Placental epithelial cell (primary cell): ENCODE measurements around the gene GIT1. TPM values are rescaled to one million over a fixed set of nuclear protein-coding genes. Genes with fewer than 3 reads are reported as not detected.

Experiments used
- total RNA-seq: library from RNA; depleted of rRNA; stranded (reverse); fragments of >200 nt; gene quantifications from 2 replicates; pipeline ENCODE4 v1.2.3, GENCODE V29; 2012

GIT1 gene, protein sequence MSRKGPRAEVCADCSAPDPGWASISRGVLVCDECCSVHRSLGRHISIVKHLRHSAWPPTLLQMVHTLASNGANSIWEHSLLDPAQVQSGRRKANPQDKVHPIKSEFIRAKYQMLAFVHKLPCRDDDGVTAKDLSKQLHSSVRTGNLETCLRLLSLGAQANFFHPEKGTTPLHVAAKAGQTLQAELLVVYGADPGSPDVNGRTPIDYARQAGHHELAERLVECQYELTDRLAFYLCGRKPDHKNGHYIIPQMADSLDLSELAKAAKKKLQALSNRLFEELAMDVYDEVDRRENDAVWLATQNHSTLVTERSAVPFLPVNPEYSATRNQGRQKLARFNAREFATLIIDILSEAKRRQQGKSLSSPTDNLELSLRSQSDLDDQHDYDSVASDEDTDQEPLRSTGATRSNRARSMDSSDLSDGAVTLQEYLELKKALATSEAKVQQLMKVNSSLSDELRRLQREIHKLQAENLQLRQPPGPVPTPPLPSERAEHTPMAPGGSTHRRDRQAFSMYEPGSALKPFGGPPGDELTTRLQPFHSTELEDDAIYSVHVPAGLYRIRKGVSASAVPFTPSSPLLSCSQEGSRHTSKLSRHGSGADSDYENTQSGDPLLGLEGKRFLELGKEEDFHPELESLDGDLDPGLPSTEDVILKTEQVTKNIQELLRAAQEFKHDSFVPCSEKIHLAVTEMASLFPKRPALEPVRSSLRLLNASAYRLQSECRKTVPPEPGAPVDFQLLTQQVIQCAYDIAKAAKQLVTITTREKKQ
- 27.7 and 35.7 TPM in 2 replicates for total RNA-seq

DNA sequence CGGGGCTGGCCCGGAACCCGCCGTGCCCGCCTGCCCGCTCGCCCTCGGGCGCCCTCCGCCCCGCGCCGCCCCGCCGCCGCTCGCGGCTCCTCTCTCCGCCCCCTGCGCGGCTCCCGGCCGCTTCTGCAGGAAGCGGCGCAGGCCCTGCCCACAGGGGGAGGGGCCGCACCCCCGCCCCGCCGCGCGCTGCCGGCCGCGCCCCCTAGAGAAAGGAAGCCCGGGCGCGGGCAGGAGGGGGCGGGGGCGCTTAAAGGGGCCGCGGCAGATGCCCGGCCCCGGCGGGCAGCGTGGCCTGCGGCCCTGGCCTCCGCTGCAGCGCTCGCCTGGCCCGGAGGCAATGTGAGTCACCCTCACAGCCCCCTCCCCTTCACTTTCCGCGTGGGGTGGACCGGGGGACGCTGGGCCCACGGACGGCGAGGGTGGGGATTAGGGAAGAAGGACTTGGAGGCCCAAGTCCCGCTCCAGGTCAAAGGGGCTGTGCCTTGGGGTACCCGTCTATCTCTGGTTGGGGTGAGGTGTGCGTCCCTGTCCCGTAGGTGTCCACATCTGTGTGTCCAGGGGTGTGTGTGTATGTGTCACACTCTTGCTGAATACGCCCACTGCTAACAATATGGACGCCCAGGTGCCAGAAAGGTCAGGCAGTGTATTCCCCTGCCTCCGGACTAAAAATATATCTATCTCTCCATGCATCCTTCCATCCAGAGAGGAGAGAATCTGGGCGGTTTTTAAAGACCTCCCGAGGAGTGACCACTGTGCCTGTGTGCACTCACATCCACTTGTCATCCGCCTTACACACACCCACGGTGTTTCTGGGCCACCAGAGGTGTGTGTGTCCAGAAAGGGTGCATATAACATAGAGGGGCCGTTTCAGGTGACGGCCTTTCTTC, at the start of gene GIT1:
TSS of gene GIT1 (minus strand) at position 125 of the 887 bp plus-strand sequence. CDS start 270 bp downstream, outside the sequence.

DNA sequence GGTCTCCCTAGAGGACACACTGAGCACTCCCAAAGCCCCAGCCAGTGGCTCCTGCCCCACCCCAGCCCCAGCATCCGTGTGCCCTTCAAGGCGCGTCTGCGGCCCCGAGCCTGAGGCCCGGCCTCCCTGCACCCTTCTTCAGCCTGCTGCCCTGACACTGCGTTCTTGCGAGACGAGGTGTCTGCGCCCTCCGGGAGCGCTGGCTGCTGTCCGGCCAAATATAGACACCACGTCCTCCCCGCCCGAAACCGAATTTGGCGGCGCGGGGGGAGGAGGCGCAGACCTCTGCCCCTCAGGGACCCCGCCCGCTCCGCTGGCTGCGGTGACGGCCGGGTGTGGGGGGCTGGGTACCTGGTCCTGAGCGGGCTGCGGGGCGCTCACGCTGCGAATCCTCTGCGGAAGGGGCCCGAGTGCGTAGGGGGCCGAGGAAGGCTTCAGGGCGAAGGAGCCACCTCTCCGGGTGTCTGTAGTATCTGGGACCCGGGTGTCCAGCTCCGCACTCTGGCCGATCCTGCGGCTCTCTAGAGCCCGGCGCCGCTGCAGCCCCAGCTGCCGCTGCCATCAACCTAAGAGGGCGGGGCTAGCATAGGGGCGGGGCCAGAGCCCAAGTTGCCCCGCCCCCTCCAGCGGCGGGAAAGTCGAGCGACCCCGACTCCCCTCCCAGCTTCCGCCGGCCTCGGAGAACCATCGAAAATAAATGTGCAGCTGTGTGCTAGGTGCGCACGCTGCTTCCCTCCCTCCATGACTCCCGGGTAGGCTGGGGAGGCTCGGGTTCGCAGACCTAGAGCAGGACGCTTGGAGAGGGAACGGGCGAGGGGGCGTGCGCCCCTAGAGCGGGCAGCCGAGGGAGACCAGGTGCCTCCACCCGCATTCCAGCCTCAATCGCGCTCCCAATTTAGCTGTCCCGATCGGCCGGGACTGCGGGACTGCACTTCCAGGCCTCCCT, 33.2 kb upstream of the GIT1 start, which contains the start of gene CORO6:
TSS of gene CORO6 (minus strand) at position 576 of the 946 bp plus-strand sequence. CDS start 1,491 bp downstream, outside the sequence.

DNA sequence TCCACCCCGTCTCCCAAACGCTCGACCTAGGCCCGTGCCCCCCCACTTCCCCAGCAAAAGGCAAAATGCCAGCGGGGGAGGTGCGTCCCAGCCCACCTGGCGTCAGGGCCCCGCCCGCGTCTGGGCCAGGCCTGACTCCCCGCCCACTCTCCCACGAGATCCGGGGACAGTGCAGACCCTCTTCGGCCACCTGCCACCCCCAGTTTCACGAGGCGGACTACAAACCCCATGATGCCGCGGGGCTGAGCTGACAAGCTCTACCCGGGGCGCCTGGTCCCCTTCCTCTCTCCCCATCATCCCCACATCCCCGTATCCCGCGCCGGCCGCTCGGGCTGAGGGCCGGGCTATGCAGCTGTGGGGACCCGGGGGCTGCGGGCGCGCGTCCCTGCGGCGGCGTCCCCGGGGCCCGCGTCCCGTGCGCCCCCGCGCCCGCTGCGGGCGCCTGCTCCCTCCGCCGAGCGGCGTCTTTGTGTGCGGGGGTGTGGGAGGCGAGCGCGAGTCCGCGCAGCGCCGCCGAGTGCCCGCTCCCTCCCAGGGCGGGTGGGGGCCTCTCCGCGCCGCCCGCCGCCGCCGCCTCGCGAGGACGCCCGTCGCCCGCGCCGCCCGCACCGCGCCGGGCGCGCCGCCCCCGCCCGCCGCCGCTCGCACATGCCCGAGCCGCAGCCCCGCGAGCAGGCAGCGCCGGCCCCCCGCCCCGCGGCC, 3.6 kb upstream of the GIT1 start, which contains the start of gene ANKRD13B:
TSS of gene ANKRD13B (plus strand) at position 283 of the 702 bp plus-strand sequence. CDS start 490 bp downstream, outside the sequence.

DNA sequence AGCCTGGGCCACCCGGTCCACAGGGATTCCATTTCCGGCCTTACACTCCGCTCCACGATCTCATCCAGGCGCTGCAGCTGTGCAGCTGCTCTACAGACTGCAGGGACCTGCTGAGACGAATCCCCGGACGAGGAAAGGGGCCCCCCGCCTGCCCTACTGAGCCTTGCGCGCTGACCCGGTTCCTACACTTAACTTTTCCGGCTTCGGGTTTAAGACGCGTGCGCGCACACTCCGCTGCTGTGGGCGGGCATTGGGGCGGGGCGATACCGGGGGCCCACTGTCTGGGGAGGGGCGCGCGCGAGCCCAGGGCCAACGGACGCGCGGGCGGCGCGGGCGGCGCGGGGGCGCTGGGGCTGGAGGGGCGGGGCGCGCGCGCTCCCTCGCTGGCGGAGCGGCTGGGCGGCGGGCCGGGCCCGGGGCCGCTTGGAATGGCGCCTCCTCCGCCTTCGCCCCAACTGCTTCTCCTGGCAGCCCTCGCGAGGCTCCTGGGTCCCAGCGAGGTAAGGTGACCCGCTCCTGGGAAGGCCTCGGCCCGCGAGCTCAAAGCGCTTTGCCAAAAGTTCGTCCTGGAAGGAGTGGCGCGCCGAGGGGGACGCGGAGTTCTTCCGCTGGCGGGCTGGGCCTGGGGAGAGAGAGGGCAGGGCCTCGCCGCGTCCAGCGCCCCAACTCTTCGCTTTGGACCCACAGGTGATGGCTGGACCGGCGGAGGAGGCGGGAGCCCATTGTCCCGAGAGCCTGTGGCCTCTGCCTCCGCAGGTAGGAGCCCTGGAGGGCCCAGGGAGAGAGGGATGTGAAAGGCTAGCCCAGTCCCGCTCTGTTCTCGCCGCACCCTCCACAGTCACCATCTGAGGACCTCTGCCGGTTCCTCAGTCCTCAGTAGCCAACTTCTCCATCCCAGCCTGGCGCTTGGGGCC, 20.9 kb downstream of the GIT1 start, which contains the start of gene TP53I13:
TSS of gene TP53I13 (plus strand) at position 371 of the 914 bp plus-strand sequence. CDS start at position 429, 58 bp downstream.

DNA sequence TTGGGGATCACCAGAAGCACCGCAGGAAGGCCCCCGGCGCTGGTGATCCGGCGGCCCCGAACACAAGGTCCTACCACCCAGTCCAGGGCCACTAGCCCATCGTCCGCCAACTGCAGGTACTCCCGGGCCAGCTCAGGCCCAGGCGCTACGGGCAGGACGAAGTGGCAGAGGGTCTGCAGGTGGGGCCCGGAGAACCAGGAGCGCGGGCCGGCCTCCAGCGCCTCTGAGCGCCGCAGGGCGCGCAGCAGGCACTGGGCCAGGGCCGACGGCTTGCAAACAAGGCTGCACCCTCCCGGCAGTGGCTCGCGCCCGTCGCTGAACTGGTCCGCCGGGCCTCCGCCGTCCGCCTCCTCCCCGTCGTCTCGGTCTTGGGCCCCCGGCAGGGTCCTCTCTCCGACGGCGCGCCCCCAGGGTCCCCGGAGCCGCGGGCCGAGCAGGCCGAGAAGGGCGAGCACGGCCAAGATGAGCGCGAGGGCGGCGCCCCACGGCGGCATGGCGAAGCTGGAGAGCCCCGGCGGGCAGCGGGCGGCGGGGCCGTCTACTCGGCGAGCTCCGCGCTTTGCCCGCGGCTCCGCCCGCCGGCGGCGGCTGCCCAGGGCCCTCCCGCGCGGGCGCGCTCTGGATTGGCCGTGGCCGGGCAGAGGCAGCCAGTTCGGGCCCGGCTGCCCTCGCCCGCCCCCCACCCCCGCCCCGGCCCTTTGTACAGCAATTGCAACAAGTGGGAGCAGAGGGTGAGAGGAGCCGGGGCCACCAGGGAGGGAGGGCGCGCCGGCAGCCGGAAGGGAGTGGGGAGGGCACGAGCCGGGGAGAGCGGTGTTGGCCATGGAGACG, 22.8 kb downstream of the GIT1 start, which contains the start of gene ABHD15:
TSS of gene ABHD15 (minus strand) at position 565 of the 831 bp plus-strand sequence. CDS start at position 494, 71 bp downstream.

Other genes with a start within 250 kb of the GIT1 start
- gene TAOK1, start 199.3 kb downstream of the GIT1 start, total RNA-seq: 38.5 and 44.5 TPM in 2 replicates
- gene ABHD15, start 22.6 kb downstream of the GIT1 start, total RNA-seq: 14.5 and 19.8 TPM in 2 replicates
- gene TP53I13, start 20.9 kb downstream of the GIT1 start, total RNA-seq: 90.3 and 128 TPM in 2 replicates
- 5.1 and 13.3 TPM in 2 replicates for gene ANKRD13B, start 3.5 kb upstream of the GIT1 start, total RNA-seq
- 22.0 and 41.1 TPM in 2 replicates for gene CORO6, start 33.3 kb upstream of the GIT1 start, total RNA-seq